ENCODE measurements around the gene NCOA1.

The NCOA1 gene

GRCh38 chr2:24761866-24762265, 270.8 kb downstream of the NCOA1 start:
- H3K36me3 ChIP-seq (ENCODE audit: control insufficient read depth, insufficient read depth, low read length): peaks cover 3% of the 10 kb centered on the region
- no peak overlapping the region for H3K4me3 ChIP-seq (ENCODE audit: insufficient read depth, low read depth, low read length)
- WGBS, 2 experiments: 88 to 92% methylated on average over 5 of the region's 5 CpGs
- no peaks in the 10 kb centered on the region for H3K4me1 ChIP-seq (ENCODE audit: control insufficient read depth, insufficient read depth, low read length)
- no peak overlapping the region for H3K27ac ChIP-seq (ENCODE audit: insufficient read depth, low read depth, low read length, poor library complexity, severe bottlenecking)
- H3K9me3 ChIP-seq (ENCODE audit: control insufficient read depth, low read length): no peaks in the 10 kb centered on the region
- H3K27me3 ChIP-seq (ENCODE audit: control insufficient read depth, insufficient read depth, low read length, poor library complexity, severe bottlenecking): no peaks in the 10 kb centered on the region

DNA sequence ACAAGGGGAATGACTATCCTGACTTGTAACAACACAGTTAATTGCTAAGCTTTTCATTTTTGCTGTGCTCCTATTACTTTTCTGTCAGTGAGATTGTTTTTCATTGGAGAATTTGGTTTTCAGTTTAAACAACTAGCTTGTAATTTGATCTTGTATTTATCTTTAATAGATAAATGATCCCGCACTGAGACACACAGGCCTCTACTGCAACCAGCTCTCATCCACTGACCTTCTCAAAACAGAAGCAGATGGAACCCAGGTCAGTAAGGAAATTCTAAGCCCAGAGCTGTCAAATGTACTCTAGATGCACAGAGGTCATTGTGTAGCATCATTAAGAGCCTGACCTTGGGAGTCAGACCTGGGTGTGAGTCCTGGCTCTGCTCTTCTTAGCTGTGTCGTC, 271.5 kb downstream of the NCOA1 start:
- Histone ChIP-seq H3K36me3 (ENCODE audit: control insufficient read depth, insufficient read depth, low read length) (peaks cover 3% of the 10 kb centered on the region), H3K4me3 (ENCODE audit: insufficient read depth, low read depth, low read length) (no peak overlapping the region), H3K9me3 (ENCODE audit: control insufficient read depth, low read length) (no peaks in the 10 kb centered on the region), H3K27ac (ENCODE audit: insufficient read depth, low read depth, low read length, poor library complexity, severe bottlenecking) (no peak overlapping the region), H3K27me3 (ENCODE audit: control insufficient read depth, insufficient read depth, low read length, poor library complexity, severe bottlenecking) (no peaks in the 10 kb centered on the region), H3K4me1 (ENCODE audit: control insufficient read depth, insufficient read depth, low read length) (no peaks in the 10 kb centered on the region)
- 96 to 100% methylated on average over 1 to 2 of the region's 2 CpGs for WGBS, 2 experiments

DNA sequence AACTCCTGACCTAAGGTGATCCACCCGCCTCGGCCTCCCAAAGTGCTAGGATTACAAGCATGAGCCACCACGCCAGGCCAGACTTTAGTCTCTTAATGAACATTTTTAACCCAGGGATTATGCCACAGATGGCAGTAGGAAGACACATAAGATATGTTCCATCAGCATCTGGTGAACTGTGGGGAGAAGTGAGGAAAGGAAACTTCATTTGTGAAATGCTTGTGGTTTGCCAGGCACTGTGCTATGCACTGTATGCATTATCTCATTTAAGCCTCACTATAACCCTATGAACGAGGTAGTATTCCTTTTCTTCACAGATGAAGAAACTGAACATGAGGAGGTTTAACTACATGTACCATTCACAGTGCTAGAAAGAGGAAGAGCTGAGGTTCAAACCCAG, 272.8 kb downstream of the NCOA1 start:
- no peaks in the 10 kb centered on the region for H3K9me3 ChIP-seq (ENCODE audit: control insufficient read depth, low read length)
- H3K4me1 ChIP-seq (ENCODE audit: control insufficient read depth, insufficient read depth, low read length): no peaks in the 10 kb centered on the region
- H3K36me3 ChIP-seq (ENCODE audit: control insufficient read depth, insufficient read depth, low read length): no peaks in the 10 kb centered on the region
- H3K4me3 ChIP-seq (ENCODE audit: insufficient read depth, low read depth, low read length): no peak overlapping the region
- 92 to 97% methylated on average over 3 to 4 of the region's 4 CpGs for WGBS, 2 experiments
- H3K27ac ChIP-seq (ENCODE audit: insufficient read depth, low read depth, low read length, poor library complexity, severe bottlenecking): no peak overlapping the region
- H3K27me3 ChIP-seq (ENCODE audit: control insufficient read depth, insufficient read depth, low read length, poor library complexity, severe bottlenecking): no peaks in the 10 kb centered on the region

GRCh38 chr2:24766609-24767008, 275.6 kb downstream of the NCOA1 start:
- H3K4me3 ChIP-seq (ENCODE audit: insufficient read depth, low read depth, low read length): no peak overlapping the region
- WGBS, 2 experiments: 87 to 88% methylated on average over 6 of the region's 6 CpGs
- peaks cover 6% of the 10 kb centered on the region for H3K36me3 ChIP-seq (ENCODE audit: control insufficient read depth, insufficient read depth, low read length)
- no peak overlapping the region for H3K27ac ChIP-seq (ENCODE audit: insufficient read depth, low read depth, low read length, poor library complexity, severe bottlenecking)
- H3K27me3 ChIP-seq (ENCODE audit: control insufficient read depth, insufficient read depth, low read length, poor library complexity, severe bottlenecking): no peaks in the 10 kb centered on the region
- H3K4me1 ChIP-seq (ENCODE audit: control insufficient read depth, insufficient read depth, low read length): no peaks in the 10 kb centered on the region
- no peaks in the 10 kb centered on the region for H3K9me3 ChIP-seq (ENCODE audit: control insufficient read depth, low read length)

GRCh38 chr2:24768013-24768412, 277.0 kb downstream of the NCOA1 start:
- H3K9me3 ChIP-seq (ENCODE audit: control insufficient read depth, low read length): no peaks in the 10 kb centered on the region
- no peaks in the 10 kb centered on the region for H3K4me1 ChIP-seq (ENCODE audit: control insufficient read depth, insufficient read depth, low read length)
- peaks cover 6% of the 10 kb centered on the region for H3K36me3 ChIP-seq (ENCODE audit: control insufficient read depth, insufficient read depth, low read length)
- no peak overlapping the region for H3K27ac ChIP-seq (ENCODE audit: insufficient read depth, low read depth, low read length, poor library complexity, severe bottlenecking)
- WGBS, 2 experiments: 88 to 94% methylated on average over 5 of the region's 5 CpGs
- no peaks in the 10 kb centered on the region for H3K27me3 ChIP-seq (ENCODE audit: control insufficient read depth, insufficient read depth, low read length, poor library complexity, severe bottlenecking)
- no peak overlapping the region for H3K4me3 ChIP-seq (ENCODE audit: insufficient read depth, low read depth, low read length)

GRCh38 chr2:24768601-24769000, 277.5 kb downstream of the NCOA1 start:
- Histone ChIP-seq H3K27ac (ENCODE audit: insufficient read depth, low read depth, low read length, poor library complexity, severe bottlenecking) (no peak overlapping the region), H3K4me1 (ENCODE audit: control insufficient read depth, insufficient read depth, low read length) (no peaks in the 10 kb centered on the region), H3K36me3 (ENCODE audit: control insufficient read depth, insufficient read depth, low read length) (peaks cover 6% of the 10 kb centered on the region), H3K4me3 (ENCODE audit: insufficient read depth, low read depth, low read length) (no peak overlapping the region), H3K27me3 (ENCODE audit: control insufficient read depth, insufficient read depth, low read length, poor library complexity, severe bottlenecking) (no peaks in the 10 kb centered on the region), H3K9me3 (ENCODE audit: control insufficient read depth, low read length) (no peaks in the 10 kb centered on the region)
- WGBS, 2 experiments: 84 to 90% methylated on average over 7 of the region's 7 CpGs

- H3K4me1 ChIP-seq (ENCODE audit: control insufficient read depth, insufficient read depth, low read length): no peaks in the 10 kb centered on the region
- no peak overlapping the region for H3K4me3 ChIP-seq (ENCODE audit: insufficient read depth, low read depth, low read length)
- 91 to 94% methylated on average over 5 of the region's 5 CpGs for WGBS, 2 experiments
- no peaks in the 10 kb centered on the region for H3K9me3 ChIP-seq (ENCODE audit: control insufficient read depth, low read length)
- H3K27me3 ChIP-seq (ENCODE audit: control insufficient read depth, insufficient read depth, low read length, poor library complexity, severe bottlenecking): no peaks in the 10 kb centered on the region
- no peak overlapping the region for H3K27ac ChIP-seq (ENCODE audit: insufficient read depth, low read depth, low read length, poor library complexity, severe bottlenecking)
- H3K36me3 ChIP-seq (ENCODE audit: control insufficient read depth, insufficient read depth, low read length): peaks cover 6% of the 10 kb centered on the region
These were observed 280.0 kb downstream of the NCOA1 start for GRCh38 chr2:24771061-24771460.

DNA sequence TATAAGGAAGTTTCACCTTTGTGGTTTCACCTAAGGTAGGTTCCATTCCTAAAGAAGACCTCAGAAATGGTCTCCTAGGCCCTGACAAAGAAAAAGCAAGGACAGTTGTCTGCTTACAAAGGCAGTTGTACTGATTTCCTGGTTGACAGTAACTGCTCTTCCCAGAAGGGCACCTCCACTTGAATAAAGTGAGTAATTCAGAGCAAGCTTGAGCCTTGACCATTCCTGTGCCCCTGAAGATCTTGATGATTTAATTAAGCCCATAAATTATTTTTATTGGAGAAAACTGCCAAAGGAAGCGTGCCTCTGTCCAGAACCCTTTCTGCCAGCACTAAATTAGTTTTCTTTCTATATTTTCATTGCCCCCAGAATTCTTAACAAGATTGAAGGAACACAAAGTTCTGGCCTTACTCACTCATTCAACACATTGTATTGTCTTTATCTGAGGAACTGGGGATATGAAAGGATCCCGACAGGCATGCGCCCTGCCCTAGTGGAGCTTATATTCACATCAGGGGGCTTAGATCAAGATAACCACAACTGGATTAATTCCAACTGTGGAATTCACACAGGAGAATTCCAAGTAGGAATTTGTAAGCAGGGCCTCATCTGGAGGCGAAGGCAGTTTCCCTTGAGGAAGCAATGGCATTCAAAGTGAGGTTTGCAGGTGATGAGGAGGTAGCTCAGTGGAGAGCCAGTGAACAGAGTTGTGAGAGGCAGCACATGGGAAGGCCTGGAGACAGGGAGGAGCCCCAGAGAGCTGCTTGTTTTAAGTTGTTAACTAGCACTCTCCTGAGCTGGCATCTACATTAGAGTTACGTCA, 280.9 kb downstream of the NCOA1 start:
- no peak overlapping the region for H3K27ac ChIP-seq (ENCODE audit: insufficient read depth, low read depth, low read length, poor library complexity, severe bottlenecking)
- H3K4me3 ChIP-seq (ENCODE audit: insufficient read depth, low read depth, low read length): no peak overlapping the region
- no peaks in the 10 kb centered on the region for H3K9me3 ChIP-seq (ENCODE audit: control insufficient read depth, low read length)
- H3K36me3 ChIP-seq (ENCODE audit: control insufficient read depth, insufficient read depth, low read length): peaks cover 6% of the 10 kb centered on the region
- no peaks in the 10 kb centered on the region for H3K27me3 ChIP-seq (ENCODE audit: control insufficient read depth, insufficient read depth, low read length, poor library complexity, severe bottlenecking)
- no peaks in the 10 kb centered on the region for H3K4me1 ChIP-seq (ENCODE audit: control insufficient read depth, insufficient read depth, low read length)
- 90% methylated on average over 5 of the region's 5 CpGs for WGBS, 2 experiments

- no peak overlapping the region for H3K4me3 ChIP-seq (ENCODE audit: insufficient read depth, low read depth, low read length)
- no peaks in the 10 kb centered on the region for H3K4me1 ChIP-seq (ENCODE audit: control insufficient read depth, insufficient read depth, low read length)
- no peak overlapping the region for H3K27ac ChIP-seq (ENCODE audit: insufficient read depth, low read depth, low read length, poor library complexity, severe bottlenecking)
- no peaks in the 10 kb centered on the region for H3K27me3 ChIP-seq (ENCODE audit: control insufficient read depth, insufficient read depth, low read length, poor library complexity, severe bottlenecking)
- no peaks in the 10 kb centered on the region for H3K9me3 ChIP-seq (ENCODE audit: control insufficient read depth, low read length)
- WGBS, 2 experiments: 94% methylated on average over 3 of the region's 3 CpGs
- H3K36me3 ChIP-seq (ENCODE audit: control insufficient read depth, insufficient read depth, low read length): peaks cover 6% of the 10 kb centered on the region
These were observed 283.3 kb downstream of the NCOA1 start for GRCh38 chr2:24774373-24774772.

- 94 to 96% methylated on average over 2 of the region's 2 CpGs for WGBS, 2 experiments
- Histone ChIP-seq H3K4me1 (ENCODE audit: control insufficient read depth, insufficient read depth, low read length) (no peaks in the 10 kb centered on the region), H3K36me3 (ENCODE audit: control insufficient read depth, insufficient read depth, low read length) (no peaks in the 10 kb centered on the region), H3K9me3 (ENCODE audit: control insufficient read depth, low read length) (no peaks in the 10 kb centered on the region), H3K27ac (ENCODE audit: insufficient read depth, low read depth, low read length, poor library complexity, severe bottlenecking) (no peak overlapping the region), H3K4me3 (ENCODE audit: insufficient read depth, low read depth, low read length) (no peak overlapping the region), H3K27me3 (ENCODE audit: control insufficient read depth, insufficient read depth, low read length, poor library complexity, severe bottlenecking) (no peaks in the 10 kb centered on the region)
These were observed 288.1 kb downstream of the NCOA1 start for GRCh38 chr2:24779116-24779515.

Data from ectodermal cell (in vitro differentiated cells).